ENCODE data around the gene LSR.

Gene LSR

DNA sequence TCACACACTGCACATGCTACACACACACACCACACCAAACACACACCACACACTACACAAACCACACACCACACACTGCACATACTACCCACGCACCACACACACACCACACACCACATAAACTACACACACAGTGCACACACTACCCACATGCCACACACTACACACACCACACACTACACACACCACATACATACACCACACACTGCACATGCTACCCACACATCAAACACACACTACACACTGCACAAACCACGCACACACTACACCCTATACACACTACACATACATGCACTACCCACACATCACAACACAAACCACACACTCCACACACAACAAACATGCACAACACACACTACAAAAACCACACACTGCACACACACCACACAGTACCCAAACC, 49.1 kb downstream of the LSR start:
- POLR2A ChIA-PET = no interaction called here
- H3K4me3 ChIP-seq (ENCODE audit: low read depth, low read length) = no peak overlapping the region
- TF ChIP-seq, protein P1, sequence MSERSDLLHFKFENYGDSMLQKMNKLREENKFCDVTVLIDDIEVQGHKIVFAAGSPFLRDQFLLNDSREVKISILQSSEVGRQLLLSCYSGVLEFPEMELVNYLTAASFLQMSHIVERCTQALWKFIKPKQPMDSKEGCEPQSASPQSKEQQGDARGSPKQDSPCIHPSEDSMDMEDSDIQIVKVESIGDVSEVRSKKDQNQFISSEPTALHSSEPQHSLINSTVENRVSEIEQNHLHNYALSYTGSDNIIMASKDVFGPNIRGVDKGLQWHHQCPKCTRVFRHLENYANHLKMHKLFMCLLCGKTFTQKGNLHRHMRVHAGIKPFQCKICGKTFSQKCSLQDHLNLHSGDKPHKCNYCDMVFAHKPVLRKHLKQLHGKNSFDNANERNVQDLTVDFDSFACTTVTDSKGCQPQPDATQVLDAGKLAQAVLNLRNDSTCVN (tag by site-specific recombination; optimal IDR thresholded peaks at IDR 0.05) = peak; percentile 1
- TF ChIP-seq, protein P2, sequence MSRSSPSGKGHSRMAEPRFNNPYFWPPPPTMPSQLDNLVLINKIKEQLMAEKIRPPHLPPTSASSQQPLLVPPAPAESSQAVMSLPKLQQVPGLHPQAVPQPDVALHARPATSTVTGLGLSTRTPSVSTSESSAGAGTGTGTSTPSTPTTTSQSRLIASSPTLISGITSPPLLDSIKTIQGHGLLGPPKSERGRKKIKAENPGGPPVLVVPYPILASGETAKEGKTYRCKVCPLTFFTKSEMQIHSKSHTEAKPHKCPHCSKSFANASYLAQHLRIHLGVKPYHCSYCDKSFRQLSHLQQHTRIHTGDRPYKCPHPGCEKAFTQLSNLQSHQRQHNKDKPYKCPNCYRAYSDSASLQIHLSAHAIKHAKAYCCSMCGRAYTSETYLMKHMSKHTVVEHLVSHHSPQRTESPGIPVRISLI (tag by site-specific recombination; IDR thresholded peaks at IDR 0.05) = no peak
- TF ChIP-seq OVOL3 (tag by site-specific recombination; IDR thresholded peaks at IDR 0.05) (peak; percentile 44; the same call in 1 of the 2 replicates), ZNF514 (tag by site-specific recombination; IDR thresholded peaks at IDR 0.05) (peak; percentile 23), KLF9 (tag by site-specific recombination; IDR thresholded peaks at IDR 0.05; ENCODE audit: low read depth) (0 out of 2 replicates have a peak, but pooled peaks have one; percentile 5), ZNF76 (tag by site-specific recombination; IDR thresholded peaks at IDR 0.05; ENCODE audit: borderline replicate concordance, low read depth) (0 out of 2 replicates have a peak, but pooled peaks have one; percentile 28), ZNF302 (tag by site-specific recombination; IDR thresholded peaks at IDR 0.05; ENCODE audit: low read depth) (no peak), ZNF146 (tag by site-specific recombination; IDR thresholded peaks at IDR 0.05) (peak; percentile 30; the same call in 1 of the 2 replicates), ZBTB1 (tag by site-specific recombination; IDR thresholded peaks at IDR 0.05) (peak; percentile 42; the same call in 1 of the 2 replicates), ZNF274 (IDR thresholded peaks at IDR 0.05; ENCODE audit: low read length) (no peak), ZNF274 (tag by site-specific recombination; IDR thresholded peaks at IDR 0.05; ENCODE audit: borderline replicate concordance) (peak; percentile 67; the same call in 1 of the 2 replicates), ZBTB7A (tag by site-specific recombination; IDR thresholded peaks at IDR 0.05; ENCODE audit: low read depth) (peak; percentile 17; the same call in 1 of the 2 replicates), ZNF747 (tag by site-specific recombination; IDR thresholded peaks at IDR 0.05) (no peak), ZFHX2 (tag by site-specific recombination; conservative IDR thresholded peaks at IDR 0.05) (no peak), BCL11B (tag by site-specific recombination; IDR thresholded peaks at IDR 0.05; ENCODE audit: low read depth) (no peak), SP7 (tag by site-specific recombination; IDR thresholded peaks at IDR 0.05) (no peak), ZNF292 (tag by site-specific recombination; IDR thresholded peaks at IDR 0.05; ENCODE audit: borderline replicate concordance, low read depth) (no peak), KLF7 (tag by site-specific recombination; IDR thresholded peaks at IDR 0.05; ENCODE audit: borderline replicate concordance) (peak; percentile 17; the same call in 1 of the 2 replicates), ZNF239 (tag by site-specific recombination; IDR thresholded peaks at IDR 0.05) (peak; percentile 63; the same call in 1 of the 2 replicates), ZNF341 (tag by site-specific recombination; IDR thresholded peaks at IDR 0.05; ENCODE audit: low read depth) (no peak), EGR2 (tag by site-specific recombination; IDR thresholded peaks at IDR 0.05; ENCODE audit: low read depth) (peak; percentile 3; the same call in 1 of the 2 replicates), ZNF530 (tag by site-specific recombination; IDR thresholded peaks at IDR 0.05; ENCODE audit: low read depth) (no peak), ZNF112 (tag by site-specific recombination; IDR thresholded peaks at IDR 0.05) (no peak), SALL2 (tag by site-specific recombination; IDR thresholded peaks at IDR 0.05; ENCODE audit: borderline replicate concordance) (peak; percentile 7)
- TF ChIP-seq, protein P3, sequence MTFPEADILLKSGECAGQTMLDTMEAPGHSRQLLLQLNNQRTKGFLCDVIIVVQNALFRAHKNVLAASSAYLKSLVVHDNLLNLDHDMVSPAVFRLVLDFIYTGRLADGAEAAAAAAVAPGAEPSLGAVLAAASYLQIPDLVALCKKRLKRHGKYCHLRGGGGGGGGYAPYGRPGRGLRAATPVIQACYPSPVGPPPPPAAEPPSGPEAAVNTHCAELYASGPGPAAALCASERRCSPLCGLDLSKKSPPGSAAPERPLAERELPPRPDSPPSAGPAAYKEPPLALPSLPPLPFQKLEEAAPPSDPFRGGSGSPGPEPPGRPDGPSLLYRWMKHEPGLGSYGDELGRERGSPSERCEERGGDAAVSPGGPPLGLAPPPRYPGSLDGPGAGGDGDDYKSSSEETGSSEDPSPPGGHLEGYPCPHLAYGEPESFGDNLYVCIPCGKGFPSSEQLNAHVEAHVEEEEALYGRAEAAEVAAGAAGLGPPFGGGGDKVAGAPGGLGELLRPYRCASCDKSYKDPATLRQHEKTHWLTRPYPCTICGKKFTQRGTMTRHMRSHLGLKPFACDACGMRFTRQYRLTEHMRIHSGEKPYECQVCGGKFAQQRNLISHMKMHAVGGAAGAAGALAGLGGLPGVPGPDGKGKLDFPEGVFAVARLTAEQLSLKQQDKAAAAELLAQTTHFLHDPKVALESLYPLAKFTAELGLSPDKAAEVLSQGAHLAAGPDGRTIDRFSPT (tag by site-specific recombination; IDR thresholded peaks at IDR 0.05) = 0 out of 2 replicates have a peak, but pooled peaks have one; percentile 38
- TF ChIP-seq, protein P4, sequence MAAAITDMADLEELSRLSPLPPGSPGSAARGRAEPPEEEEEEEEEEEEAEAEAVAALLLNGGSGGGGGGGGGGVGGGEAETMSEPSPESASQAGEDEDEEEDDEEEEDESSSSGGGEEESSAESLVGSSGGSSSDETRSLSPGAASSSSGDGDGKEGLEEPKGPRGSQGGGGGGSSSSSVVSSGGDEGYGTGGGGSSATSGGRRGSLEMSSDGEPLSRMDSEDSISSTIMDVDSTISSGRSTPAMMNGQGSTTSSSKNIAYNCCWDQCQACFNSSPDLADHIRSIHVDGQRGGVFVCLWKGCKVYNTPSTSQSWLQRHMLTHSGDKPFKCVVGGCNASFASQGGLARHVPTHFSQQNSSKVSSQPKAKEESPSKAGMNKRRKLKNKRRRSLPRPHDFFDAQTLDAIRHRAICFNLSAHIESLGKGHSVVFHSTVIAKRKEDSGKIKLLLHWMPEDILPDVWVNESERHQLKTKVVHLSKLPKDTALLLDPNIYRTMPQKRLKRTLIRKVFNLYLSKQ (tag by site-specific recombination; IDR thresholded peaks at IDR 0.05; ENCODE audit: borderline replicate concordance) = peak; percentile 3; the same call in 1 of the 2 replicates
- TF ChIP-seq, protein P5, sequence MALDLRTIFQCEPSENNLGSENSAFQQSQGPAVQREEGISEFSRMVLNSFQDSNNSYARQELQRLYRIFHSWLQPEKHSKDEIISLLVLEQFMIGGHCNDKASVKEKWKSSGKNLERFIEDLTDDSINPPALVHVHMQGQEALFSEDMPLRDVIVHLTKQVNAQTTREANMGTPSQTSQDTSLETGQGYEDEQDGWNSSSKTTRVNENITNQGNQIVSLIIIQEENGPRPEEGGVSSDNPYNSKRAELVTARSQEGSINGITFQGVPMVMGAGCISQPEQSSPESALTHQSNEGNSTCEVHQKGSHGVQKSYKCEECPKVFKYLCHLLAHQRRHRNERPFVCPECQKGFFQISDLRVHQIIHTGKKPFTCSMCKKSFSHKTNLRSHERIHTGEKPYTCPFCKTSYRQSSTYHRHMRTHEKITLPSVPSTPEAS (tag by site-specific recombination; IDR thresholded peaks at IDR 0.05) = peak; percentile 48
- TF ChIP-seq, protein P6, sequence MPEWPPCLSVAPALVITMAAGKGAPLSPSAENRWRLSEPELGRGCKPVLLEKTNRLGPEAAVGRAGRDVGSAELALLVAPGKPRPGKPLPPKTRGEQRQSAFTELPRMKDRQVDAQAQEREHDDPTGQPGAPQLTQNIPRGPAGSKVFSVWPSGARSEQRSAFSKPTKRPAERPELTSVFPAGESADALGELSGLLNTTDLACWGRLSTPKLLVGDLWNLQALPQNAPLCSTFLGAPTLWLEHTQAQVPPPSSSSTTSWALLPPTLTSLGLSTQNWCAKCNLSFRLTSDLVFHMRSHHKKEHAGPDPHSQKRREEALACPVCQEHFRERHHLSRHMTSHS (tag by site-specific recombination; IDR thresholded peaks at IDR 0.05) = peak; percentile 8; the same call in 1 of the 2 replicates
- TF ChIP-seq, protein P7, sequence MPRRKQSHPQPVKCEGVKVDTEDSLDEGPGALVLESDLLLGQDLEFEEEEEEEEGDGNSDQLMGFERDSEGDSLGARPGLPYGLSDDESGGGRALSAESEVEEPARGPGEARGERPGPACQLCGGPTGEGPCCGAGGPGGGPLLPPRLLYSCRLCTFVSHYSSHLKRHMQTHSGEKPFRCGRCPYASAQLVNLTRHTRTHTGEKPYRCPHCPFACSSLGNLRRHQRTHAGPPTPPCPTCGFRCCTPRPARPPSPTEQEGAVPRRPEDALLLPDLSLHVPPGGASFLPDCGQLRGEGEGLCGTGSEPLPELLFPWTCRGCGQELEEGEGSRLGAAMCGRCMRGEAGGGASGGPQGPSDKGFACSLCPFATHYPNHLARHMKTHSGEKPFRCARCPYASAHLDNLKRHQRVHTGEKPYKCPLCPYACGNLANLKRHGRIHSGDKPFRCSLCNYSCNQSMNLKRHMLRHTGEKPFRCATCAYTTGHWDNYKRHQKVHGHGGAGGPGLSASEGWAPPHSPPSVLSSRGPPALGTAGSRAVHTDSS (tag by site-specific recombination; IDR thresholded peaks at IDR 0.05) = no peak

More for the DNA sequence above, 49.1 kb downstream of the LSR start:
- Histone ChIP-seq H3K4me1 (ENCODE audit: control insufficient read depth, insufficient read depth, low read length) (no peaks in the 10 kb centered on the region), H3K27ac (ENCODE audit: extremely low read depth, low read depth, low read length) (no peak overlapping the region), H3K9me3 (ENCODE audit: control insufficient read depth, insufficient read depth, low read depth, low read length) (no peaks in the 10 kb centered on the region), H3K36me3 (ENCODE audit: control insufficient read depth in 2 of 2, insufficient read depth in 1 of 2, low read length in 2 of 2) (no peaks in the 10 kb centered on the region; a peak in 1 of 3 replicates)
- CTCF ChIA-PET = no interaction called here
